ENCODE results near the gene GIPR.

- TF ChIP-seq POLR2A (IDR thresholded peaks at IDR 0.05) (no peak), CTCF (IDR thresholded peaks at IDR 0.05) (no peak), EP300 (IDR thresholded peaks at IDR 0.05) (no peak)
Observed at GRCh38 chr19:45646345-45646698, 21.7 kb upstream of the GIPR start.

Measured in upper lobe of left lung (tissue), 4 donors.